OCI-LY3 (cell line): ENCODE measurements around the gene ATP1A1.

Experiments
- EZH2phosphoT487 ChIP-seq: fragments of 200-600 bp; shearing (Covaris generic); IDR thresholded peaks from 2 replicates; pipeline ENCODE4 v1.6.1; 2018; ENCODE audit warnings: antibody characterized with exemption, mixed run types, low read depth
- TF ChIP-seq, protein P1 (sequence below): fragments of 200-600, 300-600 bp; sonication (generic); IDR thresholded peaks from 2 replicates; pipeline ENCODE4 v1.5.1; 2014; ENCODE audit warnings: antibody characterized with exemption, low read length, low read depth

DNA sequence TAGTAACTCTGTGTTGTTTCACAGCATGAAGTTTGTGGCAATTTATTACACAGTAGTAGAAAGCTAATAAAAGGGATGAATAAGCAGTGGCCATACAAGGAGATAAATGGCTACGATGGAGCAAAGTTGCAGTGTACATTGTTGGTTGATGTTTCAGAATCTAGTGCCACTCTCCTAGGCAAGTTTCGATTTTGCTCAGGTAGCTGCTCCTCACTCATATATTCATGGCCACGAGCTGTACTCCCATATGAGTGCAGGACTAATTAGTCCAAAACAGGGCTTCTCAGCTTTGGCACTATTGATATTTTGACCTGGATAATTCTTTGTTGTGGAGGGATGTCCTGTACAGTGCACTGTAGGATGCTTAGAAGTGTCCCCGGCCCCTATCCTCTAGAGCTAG, 30.0 kb upstream of the ATP1A1 start:
- TF ChIP-seq, protein P1, sequence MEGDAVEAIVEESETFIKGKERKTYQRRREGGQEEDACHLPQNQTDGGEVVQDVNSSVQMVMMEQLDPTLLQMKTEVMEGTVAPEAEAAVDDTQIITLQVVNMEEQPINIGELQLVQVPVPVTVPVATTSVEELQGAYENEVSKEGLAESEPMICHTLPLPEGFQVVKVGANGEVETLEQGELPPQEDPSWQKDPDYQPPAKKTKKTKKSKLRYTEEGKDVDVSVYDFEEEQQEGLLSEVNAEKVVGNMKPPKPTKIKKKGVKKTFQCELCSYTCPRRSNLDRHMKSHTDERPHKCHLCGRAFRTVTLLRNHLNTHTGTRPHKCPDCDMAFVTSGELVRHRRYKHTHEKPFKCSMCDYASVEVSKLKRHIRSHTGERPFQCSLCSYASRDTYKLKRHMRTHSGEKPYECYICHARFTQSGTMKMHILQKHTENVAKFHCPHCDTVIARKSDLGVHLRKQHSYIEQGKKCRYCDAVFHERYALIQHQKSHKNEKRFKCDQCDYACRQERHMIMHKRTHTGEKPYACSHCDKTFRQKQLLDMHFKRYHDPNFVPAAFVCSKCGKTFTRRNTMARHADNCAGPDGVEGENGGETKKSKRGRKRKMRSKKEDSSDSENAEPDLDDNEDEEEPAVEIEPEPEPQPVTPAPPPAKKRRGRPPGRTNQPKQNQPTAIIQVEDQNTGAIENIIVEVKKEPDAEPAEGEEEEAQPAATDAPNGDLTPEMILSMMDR, result no peak
- no peak for TF ChIP-seq EZH2phosphoT487
